Measurements from ENCODE around the gene SEMA3A. TPM values are rescaled to one million over a fixed set of nuclear protein-coding genes. Genes with fewer than 3 reads are reported as not detected.
A peak's percentile ranks its signal among the peaks of the same experiment; 100 is the strongest.

The SEMA3A gene
- polyA plus RNA-seq, 1 experiment: 6.8 TPM

DNA sequence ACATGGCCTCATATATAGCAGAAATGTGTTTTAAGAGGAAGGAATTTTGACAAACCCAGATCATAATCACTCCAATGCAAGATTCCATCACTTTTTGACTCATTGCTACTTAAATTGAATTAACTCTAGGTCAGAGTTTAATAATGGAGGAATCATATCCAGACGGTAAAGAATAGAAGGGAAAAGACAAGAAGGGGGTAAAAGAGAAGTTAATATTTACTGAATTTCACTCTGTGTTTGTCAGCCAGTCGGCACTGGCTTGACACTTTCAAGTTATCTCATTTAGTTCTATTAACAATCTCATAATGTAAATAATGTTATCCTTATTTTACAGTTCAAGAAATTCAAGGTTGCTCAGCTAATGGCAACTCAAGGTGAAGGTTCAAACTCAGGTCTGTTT is 147.5 kb downstream of the SEMA3A start:
- no peak for DNase-seq (ENCODE audit: low read depth)
- ChIA-PET POLR2A (no interaction called here), CTCF (interaction anchor here (0.5 kb wide), 1 partner anchor 79 kb away, joined by 3 read pairs; no protein-coding TSS in a partner anchor)
- TF ChIP-seq, protein P1, sequence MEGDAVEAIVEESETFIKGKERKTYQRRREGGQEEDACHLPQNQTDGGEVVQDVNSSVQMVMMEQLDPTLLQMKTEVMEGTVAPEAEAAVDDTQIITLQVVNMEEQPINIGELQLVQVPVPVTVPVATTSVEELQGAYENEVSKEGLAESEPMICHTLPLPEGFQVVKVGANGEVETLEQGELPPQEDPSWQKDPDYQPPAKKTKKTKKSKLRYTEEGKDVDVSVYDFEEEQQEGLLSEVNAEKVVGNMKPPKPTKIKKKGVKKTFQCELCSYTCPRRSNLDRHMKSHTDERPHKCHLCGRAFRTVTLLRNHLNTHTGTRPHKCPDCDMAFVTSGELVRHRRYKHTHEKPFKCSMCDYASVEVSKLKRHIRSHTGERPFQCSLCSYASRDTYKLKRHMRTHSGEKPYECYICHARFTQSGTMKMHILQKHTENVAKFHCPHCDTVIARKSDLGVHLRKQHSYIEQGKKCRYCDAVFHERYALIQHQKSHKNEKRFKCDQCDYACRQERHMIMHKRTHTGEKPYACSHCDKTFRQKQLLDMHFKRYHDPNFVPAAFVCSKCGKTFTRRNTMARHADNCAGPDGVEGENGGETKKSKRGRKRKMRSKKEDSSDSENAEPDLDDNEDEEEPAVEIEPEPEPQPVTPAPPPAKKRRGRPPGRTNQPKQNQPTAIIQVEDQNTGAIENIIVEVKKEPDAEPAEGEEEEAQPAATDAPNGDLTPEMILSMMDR (IDR thresholded peaks at IDR 0.05; ENCODE audit: insufficient read depth, low read depth, low read length): no peak
- no peaks in the 10 kb centered on the region for H3K36me3 ChIP-seq (ENCODE audit: control insufficient read depth, insufficient read depth, low read length)
- no peaks in the 10 kb centered on the region for H3K27me3 ChIP-seq (ENCODE audit: control insufficient read depth, insufficient read depth, low read length)
- H3K4me3 ChIP-seq (ENCODE audit: low read depth, low read length): no peak overlapping the region

DNA sequence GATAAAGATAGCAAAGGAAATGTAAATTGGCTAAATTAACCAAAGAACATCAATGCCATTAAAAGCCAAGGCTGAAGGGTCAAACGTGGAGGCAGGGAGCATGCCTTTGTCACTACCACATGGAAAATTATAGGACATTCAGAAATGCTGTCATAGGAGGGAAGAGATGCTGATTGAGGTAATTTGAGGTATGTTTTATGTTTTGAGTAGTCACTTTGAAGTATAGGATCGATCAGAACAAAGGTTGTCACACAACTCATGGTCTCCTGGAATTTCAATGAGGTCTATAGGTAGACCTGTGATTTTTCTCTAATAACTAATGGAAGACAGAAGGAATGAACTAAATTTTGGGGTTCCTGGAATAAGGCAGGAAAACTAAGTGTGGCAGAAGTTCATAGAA is 149.8 kb downstream of the SEMA3A start:
- POLR2A ChIA-PET: no interaction called here
- Histone ChIP-seq H3K36me3 (ENCODE audit: control insufficient read depth, insufficient read depth, low read length) (no peaks in the 10 kb centered on the region), H3K27me3 (ENCODE audit: control insufficient read depth, insufficient read depth, low read length) (no peaks in the 10 kb centered on the region), H3K4me3 (ENCODE audit: low read depth, low read length) (no peak overlapping the region)
- no peak for DNase-seq (ENCODE audit: low read depth)
- CTCF ChIA-PET: no interaction called here
- TF ChIP-seq, protein P1 (IDR thresholded peaks at IDR 0.05; ENCODE audit: insufficient read depth, low read depth, low read length): no peak

DNA sequence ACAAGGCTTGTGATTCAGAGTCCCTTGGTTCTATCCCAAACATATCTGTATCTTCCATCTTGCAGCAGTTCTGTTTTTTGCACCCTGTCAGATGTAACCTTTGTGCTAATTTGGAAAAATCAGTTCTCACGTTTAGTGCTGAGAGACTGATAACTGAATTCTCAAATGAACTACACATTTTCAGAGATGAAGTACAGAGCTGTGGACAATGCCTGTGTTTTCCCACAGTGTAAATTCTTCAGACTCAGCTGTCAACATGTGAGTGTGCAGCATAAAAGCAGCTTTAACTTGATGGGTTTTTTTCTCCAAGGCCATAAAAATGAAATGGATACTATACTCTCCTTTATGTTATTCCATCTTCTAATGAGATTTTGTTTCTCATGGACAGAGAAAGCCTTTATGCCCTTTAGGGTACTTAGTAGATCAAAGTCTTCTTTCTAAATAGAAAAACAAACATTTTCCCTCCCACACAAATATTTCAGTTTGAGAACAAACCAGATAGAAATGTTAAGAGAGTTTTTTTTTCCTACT is 150.9 kb downstream of the SEMA3A start:
- Histone ChIP-seq H3K27me3 (ENCODE audit: control insufficient read depth, insufficient read depth, low read length) (no peaks in the 10 kb centered on the region), H3K4me3 (ENCODE audit: low read depth, low read length) (no peak overlapping the region), H3K36me3 (ENCODE audit: control insufficient read depth, insufficient read depth, low read length) (no peaks in the 10 kb centered on the region)
- CTCF ChIA-PET: no interaction called here
- no peak for DNase-seq (ENCODE audit: low read depth)
- TF ChIP-seq, protein P1 (IDR thresholded peaks at IDR 0.05; ENCODE audit: insufficient read depth, low read depth, low read length): no peak
- POLR2A ChIA-PET: no interaction called here

DNA sequence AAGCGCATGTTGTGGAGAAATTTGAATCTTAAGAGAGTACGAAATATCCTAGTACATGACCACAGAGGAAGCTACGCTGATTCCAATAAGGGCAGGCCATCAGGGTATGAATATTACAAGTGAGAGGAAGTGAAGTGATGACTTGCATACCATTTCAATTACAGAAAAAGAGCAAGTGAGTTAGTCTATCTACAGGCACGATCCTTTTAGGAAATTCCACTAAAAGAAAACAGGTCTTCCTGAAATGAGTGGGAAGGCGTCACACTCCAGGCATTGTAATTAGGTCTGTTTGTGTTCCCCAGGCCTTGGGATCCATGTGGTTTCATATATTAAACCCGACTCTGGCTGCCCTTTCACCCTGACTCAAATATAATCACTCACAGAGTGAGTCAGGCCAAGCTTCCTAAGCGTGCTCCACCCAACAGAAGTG is 152.5 kb downstream of the SEMA3A start:
- POLR2A ChIA-PET: no interaction called here
- DNase-seq (ENCODE audit: low read depth): peak; percentile 88
- TF ChIP-seq, protein P1 (IDR thresholded peaks at IDR 0.05; ENCODE audit: insufficient read depth, low read depth, low read length): no peak
- Histone ChIP-seq H3K36me3 (ENCODE audit: control insufficient read depth, insufficient read depth, low read length) (no peaks in the 10 kb centered on the region), H3K27me3 (ENCODE audit: control insufficient read depth, insufficient read depth, low read length) (no peaks in the 10 kb centered on the region), H3K4me3 (ENCODE audit: low read depth, low read length) (no peak overlapping the region)
- CTCF ChIA-PET: interaction anchor here (0.6 to 0.9 kb wide), 2 partner anchors 59 to 1087 kb away, joined by 3 read pairs; no protein-coding TSS in a partner anchor

DNA sequence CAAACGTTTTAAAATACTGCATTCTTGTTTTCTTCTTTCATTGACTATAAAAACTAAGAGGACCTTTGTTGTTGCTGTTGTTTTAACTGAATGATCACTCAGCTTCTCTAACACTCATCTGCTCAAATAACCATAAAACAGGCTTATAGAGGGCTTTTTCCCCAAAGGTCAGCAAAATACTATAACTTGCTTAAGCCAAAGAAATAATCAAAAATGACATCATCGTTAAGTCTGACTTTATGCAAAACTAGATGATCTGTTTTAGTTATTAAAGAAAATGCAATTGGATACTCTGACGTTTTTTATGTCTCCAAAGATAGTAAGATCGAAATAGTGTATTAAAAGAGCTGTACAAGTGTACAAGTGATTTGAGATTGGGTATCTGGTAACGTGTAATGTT is 152.9 kb downstream of the SEMA3A start:
- H3K36me3 ChIP-seq (ENCODE audit: control insufficient read depth, insufficient read depth, low read length): no peaks in the 10 kb centered on the region
- DNase-seq (ENCODE audit: low read depth): no peak
- TF ChIP-seq, protein P1 (IDR thresholded peaks at IDR 0.05; ENCODE audit: insufficient read depth, low read depth, low read length): no peak
- H3K4me3 ChIP-seq (ENCODE audit: low read depth, low read length): no peak overlapping the region
- ChIA-PET POLR2A (no interaction called here), CTCF (interaction anchor here (0.6 to 0.9 kb wide), 2 partner anchors 60 to 1087 kb away, joined by 3 read pairs; no protein-coding TSS in a partner anchor)
- H3K27me3 ChIP-seq (ENCODE audit: control insufficient read depth, insufficient read depth, low read length): no peaks in the 10 kb centered on the region
